Fibroblast of skin of back (primary cell): ENCODE measurements around the gene MAP3K12.
"Not testable (repeated sequence)": the region's sequence is repeated elsewhere in the genome, so short reads cannot be mapped to it uniquely, and the experiment has no call there.

Experiments used
- DNase-seq: peaks from one replicate; pipeline ENCODE4 v3.0.0-alpha.2; 2013

Gene MAP3K12

DNA sequence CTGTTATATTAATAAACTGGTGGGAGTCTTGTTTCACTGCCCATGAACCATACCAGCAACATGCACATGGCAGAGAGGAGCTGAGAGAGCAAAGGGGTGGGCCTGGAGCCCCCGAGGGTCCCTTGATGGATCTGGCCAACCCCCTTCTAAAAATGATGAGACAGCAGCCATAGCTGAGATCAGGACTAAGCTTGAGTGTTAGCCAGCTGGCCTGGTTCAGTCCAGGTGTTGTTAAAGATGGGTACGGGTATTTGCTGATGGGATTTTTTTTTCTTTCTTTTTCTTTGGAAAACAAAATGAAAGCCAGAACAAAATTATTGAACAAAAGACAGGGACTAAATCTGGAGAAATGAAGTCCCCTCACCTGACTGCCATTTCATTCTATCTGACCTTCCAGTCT is 31.4 kb downstream of the MAP3K12 start:
- no peak for DNase-seq

DNA sequence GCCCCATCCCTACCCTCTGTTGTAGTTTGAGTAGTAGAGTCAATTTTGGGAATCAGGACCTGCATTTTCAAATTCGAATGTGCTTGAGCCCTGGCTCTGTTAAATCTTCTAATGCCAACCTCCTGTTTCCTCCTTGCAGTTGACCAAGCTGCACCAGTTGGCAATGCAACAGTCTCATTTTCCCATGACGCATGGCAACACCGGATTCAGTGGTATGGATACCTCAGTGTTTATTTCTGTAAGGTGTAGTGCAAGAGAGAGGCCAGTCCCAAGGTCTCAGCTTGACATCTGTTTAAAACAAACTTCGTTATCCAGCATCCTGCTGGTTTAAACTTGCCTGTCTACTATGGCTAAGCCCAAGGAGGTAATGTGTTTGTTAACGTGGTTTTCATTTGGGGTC is 32.2 kb downstream of the MAP3K12 start:
- DNase-seq: no peak

DNA sequence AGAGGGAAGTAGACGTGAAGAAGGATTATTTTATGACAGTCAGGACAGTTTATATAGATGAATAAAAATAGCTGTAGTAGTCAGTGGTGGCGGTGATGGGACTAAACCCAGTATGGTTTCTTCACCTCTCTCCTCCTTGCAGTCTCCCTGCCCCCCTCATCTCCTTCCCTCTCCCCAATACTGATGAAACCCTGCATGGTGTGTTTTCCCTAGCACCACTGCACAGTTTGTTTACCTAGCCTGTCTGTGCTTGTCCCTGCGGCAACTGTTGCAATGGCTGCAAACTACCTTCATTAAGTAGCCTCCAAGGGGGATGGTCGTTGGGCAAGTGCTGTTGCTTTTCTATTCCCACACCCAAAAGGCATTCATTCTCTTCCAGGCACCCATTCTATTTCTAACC is 32.6 kb downstream of the MAP3K12 start:
- no peak for DNase-seq

- DNase-seq: no peak
These were observed 33.6 kb downstream of the MAP3K12 start for GRCh38 chr12:53465679-53466078.

DNA sequence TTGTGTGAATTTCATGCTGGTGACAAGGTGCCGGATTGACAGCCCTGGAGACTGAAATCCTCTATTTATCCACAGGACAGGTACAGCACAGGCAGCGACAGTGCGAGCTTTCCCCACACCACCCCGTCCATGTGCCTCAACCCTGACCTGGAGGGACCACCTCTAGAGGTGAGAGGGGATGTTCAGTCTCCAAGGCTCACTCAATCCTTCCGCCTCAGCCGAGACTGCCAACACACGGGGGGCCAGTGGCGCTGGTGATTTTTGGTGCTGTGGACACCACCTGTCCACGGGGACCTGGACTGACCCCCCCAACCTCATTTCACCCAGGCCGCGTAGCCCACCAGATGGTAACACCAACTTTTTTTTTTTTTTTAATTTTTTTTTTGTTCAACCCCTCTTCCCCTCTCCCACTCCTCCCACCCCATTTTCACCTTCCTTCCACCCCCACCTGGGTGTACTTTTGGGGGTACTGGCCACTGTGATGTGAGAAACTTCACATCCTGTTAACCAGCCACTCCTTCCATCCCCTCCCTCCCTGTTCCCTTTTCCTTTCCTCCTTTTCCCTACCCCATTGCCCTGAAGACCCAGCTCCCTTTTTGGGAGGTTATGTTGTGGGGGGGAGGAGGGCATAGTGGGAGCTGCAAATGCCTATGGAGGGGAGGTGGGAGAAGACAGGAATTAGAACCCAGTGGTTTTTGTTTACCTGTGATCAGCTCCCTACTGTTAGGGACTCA is 34.4 kb downstream of the MAP3K12 start:
- DNase-seq: no peak

GRCh38 chr12:53463802-53464560 is 35.3 kb downstream of the MAP3K12 start:
- no peak for DNase-seq

DNA sequence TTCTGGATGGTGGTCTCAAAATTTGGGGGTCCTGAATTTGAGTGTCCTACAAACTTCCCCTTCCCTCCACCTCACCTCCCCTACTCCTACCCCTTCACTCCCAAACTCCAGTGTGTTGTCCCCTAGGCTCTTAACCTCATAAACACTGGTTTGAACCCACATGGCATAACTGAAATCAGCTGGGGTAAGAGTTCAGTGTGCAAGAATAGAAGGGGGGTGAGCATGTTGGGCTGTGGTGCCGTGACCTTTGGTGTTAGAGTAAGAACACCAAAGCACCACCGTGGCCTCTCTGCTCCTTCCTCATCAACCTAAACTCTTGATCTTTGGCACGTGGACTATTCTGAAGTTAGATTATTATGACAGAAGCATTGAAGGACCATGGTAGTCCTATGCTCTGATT is 36.3 kb downstream of the MAP3K12 start:
- DNase-seq: no peak

- DNase-seq: no peak
These were observed 37.7 kb downstream of the MAP3K12 start for GRCh38 chr12:53461591-53461990.

DNA sequence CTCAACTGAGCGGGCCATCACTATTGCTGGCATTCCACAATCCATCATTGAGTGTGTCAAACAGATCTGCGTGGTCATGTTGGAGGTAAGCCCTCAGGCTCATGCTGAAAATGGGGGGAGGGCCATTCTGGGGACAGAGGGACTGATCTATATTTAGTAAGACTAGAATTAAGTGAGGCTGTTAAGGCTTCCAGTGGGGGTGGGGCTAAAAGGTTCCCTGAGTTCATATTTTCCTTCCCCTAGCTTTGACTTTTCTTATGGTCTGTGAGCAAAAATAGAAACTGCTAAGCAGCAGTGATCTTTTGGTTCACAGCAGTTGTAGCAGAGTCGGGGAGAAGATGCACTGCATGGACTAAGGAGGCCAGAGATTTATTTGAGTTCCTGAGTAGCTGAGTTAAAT is 38.2 kb downstream of the MAP3K12 start:
- no peak for DNase-seq

GRCh38 chr12:53459097-53459496 is 40.2 kb downstream of the MAP3K12 start:
- DNase-seq: no peak

GRCh38 chr12:53456654-53457366 is 42.4 kb downstream of the MAP3K12 start:
- no peak for DNase-seq

DNA sequence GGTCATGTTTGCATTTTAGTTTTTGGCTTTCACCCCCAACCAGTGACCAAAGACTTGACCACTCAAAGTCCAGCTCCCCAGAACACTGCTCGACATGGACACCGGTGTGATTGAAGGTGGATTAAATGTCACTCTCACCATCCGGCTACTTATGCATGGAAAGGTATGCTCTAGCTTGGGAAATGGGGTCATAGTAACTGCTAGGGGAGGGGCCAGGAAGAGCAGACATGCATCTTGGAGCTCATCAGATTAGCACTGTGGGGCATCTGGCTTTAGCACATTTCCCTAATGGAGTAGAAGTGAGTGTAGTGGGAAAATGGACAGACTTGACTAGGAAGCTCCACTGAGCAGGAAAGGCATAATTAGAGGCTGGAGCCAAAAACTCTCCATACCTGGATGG is 44.6 kb downstream of the MAP3K12 start:
- no peak for DNase-seq

DNA sequence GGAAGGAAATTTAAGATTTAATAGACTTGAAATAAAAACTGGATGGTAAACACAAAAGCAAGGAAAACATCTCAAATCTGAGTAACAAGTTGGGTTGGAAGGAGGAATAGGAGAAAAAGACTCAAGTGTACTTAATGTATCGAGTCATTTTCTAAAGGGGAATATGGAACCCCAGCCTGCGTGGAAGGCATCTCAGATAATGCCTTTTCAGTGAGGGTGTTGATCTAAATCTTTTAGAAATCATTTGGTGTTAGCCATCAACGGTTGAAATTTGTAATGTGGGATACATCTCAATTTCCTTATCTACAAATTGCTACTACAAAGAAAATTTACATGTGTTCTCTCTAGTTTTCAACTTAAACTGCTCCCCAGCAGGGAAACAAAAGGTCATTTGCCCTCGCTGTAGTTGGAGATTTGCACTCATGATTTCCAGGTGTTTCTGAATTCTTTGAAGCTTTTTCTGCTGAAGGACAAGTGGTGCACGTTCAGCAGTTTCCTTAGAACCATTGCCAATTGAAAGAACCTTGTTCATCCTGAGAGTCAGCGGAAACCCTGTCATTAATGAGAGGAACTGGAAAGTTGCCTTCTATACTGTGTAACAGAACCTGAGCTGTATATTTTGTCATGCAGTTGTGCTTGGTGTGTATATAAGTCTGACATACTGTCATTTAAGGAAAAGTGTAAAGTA is 45.2 kb downstream of the MAP3K12 start:
- DNase-seq: no peak

- DNase-seq: peak; percentile 87
These were observed 46.8 kb downstream of the MAP3K12 start for GRCh38 chr12:53452159-53453077.

DNA sequence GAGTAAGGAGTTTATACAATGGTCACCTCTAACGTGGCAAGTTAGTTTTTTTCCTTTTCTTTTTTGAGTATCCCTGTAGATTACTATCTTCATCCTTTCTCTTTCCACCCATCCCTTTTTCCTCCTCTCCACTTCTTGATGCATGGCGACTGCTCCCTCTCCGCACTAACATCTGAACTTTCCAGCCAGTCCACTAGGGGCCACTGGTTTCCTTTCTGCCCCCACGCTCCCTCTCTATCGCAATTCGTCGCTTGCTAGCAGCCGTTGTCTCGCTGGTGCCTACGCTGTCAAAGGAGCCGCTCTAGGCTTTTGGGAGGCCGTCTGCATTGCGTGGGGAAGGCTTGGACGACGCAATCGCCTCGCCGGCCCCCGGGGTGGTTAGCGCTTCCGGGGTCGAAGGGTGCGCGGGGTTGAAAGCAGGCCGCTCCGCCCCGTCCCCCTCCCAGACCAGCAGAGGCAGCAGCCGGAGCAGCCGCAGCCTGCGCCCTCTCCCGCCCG is 47.5 kb downstream of the MAP3K12 start, which contains the start of gene PCBP2:
TSS of gene PCBP2 (plus strand) at position 442 of the 498 bp plus-strand sequence. CDS start 2,699 bp downstream, outside the sequence.
- peak; percentile 100 for DNase-seq

- no peak for DNase-seq
These were observed 48.3 kb downstream of the MAP3K12 start for GRCh38 chr12:53450936-53451335.

DNA sequence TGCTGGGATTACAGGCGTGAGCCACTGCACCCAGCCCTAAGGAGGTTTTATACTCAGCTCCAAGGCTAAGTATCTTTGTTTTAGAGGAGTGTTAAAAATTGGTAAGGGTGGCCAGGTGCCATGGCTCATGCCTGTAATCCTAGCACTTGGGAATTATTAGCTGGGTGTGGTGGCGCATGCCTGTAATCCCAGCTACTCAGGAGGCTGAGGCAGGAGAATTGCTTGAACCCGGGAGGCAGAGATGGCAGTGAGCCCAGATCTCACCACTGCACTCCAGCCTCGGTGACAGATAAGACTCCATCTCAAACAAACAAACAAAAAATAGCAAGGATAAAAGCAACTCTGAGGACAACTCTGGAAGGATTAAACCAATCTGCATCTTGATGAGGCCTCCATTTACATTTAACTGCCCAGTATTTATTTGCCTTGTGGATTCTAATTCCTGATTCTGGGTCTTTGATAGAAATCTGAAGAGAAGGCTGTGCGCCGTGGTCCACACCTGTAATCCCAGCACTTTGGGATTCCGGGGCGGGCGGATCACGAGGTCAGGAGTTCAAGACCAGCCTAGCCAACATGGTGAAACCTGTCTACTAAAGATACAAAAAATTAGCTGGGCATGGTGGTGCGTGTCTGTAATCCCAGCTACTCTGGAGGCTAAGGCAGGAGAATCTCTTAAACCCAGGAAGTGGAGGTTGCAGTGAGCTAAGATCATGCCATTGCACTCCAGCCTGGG is 54.5 kb downstream of the MAP3K12 start:
- DNase-seq: not testable (repeated sequence)

GRCh38 chr12:53443955-53444354 is 55.3 kb downstream of the MAP3K12 start:
- no peak for DNase-seq

GRCh38 chr12:53441040-53441833 is 58.0 kb downstream of the MAP3K12 start, which contains the start of gene PRR13:
Gene PRR13 (plus strand): TSS chr12:53441734. CDS start chr12:53442715, 981 bp downstream.
- peak; percentile 100 for DNase-seq

GRCh38 chr12:53439582-53439981 is 59.7 kb downstream of the MAP3K12 start:
- DNase-seq: not testable (repeated sequence)
